Activated CD4-positive, alpha-beta memory T cell treated with anti-CD3 and anti-CD28 coated beads, Interleukin-2, amount 10 ng/mL, durations not matched to agents 7 days and 5 days (primary cell): ENCODE data around the gene SPIB. TPM values are rescaled to one million over a fixed set of nuclear protein-coding genes. Genes with fewer than 3 reads are reported as not detected.
"Not testable (repeated sequence)": the region's sequence is repeated elsewhere in the genome, so short reads cannot be mapped to it uniquely, and the experiment has no call there.

ENCODE experiments used
- CTCF ChIA-PET: fragments of 350-600 bp; sonication (Branson Sonifier 250); formaldehyde crosslinking; loops from one replicate; lab custom pipeline; 2021; ENCODE audit warnings: antibody characterized with exemption, inconsistent platforms; lab: Charles Lee
- POLR2A ChIA-PET: fragments of 350-600 bp; sonication (Branson Sonifier 250); formaldehyde crosslinking; loops from one replicate; lab custom pipeline; 2021; ENCODE audit warnings: antibody characterized with exemption; lab: Charles Lee
- DNase-seq: peaks from one replicate; pipeline ENCODE4 v3.0.0-alpha.2; 2020
- H3K27ac Mint-ChIP-seq: one replicate; pipeline ENCODE4 v1.8.0; 2021; ENCODE audit warnings: mild to moderate bottlenecking, mixed read lengths
- H3K27me3 Mint-ChIP-seq: one replicate; pipeline ENCODE4 v1.8.0; 2021; ENCODE audit warnings: mixed read lengths
- H3K36me3 Mint-ChIP-seq: one replicate; pipeline ENCODE4 v1.8.0; 2021; ENCODE audit warnings: low read depth, mixed read lengths
- H3K4me1 Mint-ChIP-seq: one replicate; pipeline ENCODE4 v1.8.0; 2021; ENCODE audit warnings: mixed read lengths
- H3K4me3 Mint-ChIP-seq: one replicate; pipeline ENCODE4 v1.8.0; 2021; ENCODE audit warnings: mild to moderate bottlenecking, mixed read lengths
- H3K9me3 Mint-ChIP-seq: one replicate; pipeline ENCODE4 v1.8.0; 2021; ENCODE audit warnings: mixed read lengths
- total RNA-seq, 2 experiments: library from RNA; stranded (reverse); gene quantifications; one replicate each; pipeline ENCODE4 v1.2.3, GENCODE V29; 2021

Gene SPIB
- total RNA-seq, 2 experiments from 2014 or later: 0.18 TPM; not detected in 1

- Mint-ChIP-seq H3K27ac (no peak overlapping the region), H3K36me3 (no peaks in the 10 kb centered on the region), H3K9me3 (no peaks in the 10 kb centered on the region), H3K4me3 (no peak overlapping the region), H3K27me3 (peaks cover 16% of the 10 kb centered on the region), H3K4me1 (peaks cover 16% of the 10 kb centered on the region)
- ChIA-PET CTCF (interaction anchor here (1.0 to 2.0 kb wide), 3 partner anchors 97 to 102 kb away, joined by 3 to 20 read pairs (median 3); no protein-coding TSS in a partner anchor), POLR2A (interaction anchor here (0.9 to 1.6 kb wide), 3 partner anchors 28 to 91 kb away, joined by 4 to 7 read pairs (median 4); partner anchors contain the start of genes MYBPC2 and NR1H2)
- no peak for DNase-seq
These were observed 40.9 kb downstream of the SPIB start for GRCh38 chr19:50459638-50460037.

GRCh38 chr19:50460161-50460765 is 41.5 kb downstream of the SPIB start:
- Mint-ChIP-seq H3K9me3 (no peaks in the 10 kb centered on the region), H3K27ac (peak overlapping the region; percentile 19), H3K4me3 (no peak overlapping the region), H3K36me3 (no peaks in the 10 kb centered on the region), H3K4me1 (peaks cover 16% of the 10 kb centered on the region), H3K27me3 (peaks cover 16% of the 10 kb centered on the region)
- CTCF ChIA-PET: interaction anchor here (0.6 to 2.0 kb wide), 11 partner anchors 10 to 103 kb away, joined by 3 to 20 read pairs (median 3); partner anchors contain the start of genes NR1H2 and POLD1
- POLR2A ChIA-PET: interaction anchor here (0.9 to 1.8 kb wide), 6 partner anchors 13 to 92 kb away, joined by 3 to 7 read pairs (median 4); partner anchors contain the start of genes JOSD2, MYBPC2, NR1H2 and POLD1
- DNase-seq: peak; percentile 22

- Mint-ChIP-seq H3K4me3 (no peak overlapping the region), H3K27ac (no peak overlapping the region), H3K4me1 (peaks cover 16% of the 10 kb centered on the region), H3K36me3 (no peaks in the 10 kb centered on the region), H3K27me3 (peaks cover 16% of the 10 kb centered on the region), H3K9me3 (no peaks in the 10 kb centered on the region)
- ChIA-PET CTCF (interaction anchor here (0.5 to 2.1 kb wide), 10 partner anchors 11 to 104 kb away, joined by 3 to 20 read pairs (median 4); partner anchors contain the start of genes NR1H2 and POLD1), POLR2A (interaction anchor here (1.1 to 1.8 kb wide), 5 partner anchors 12 to 93 kb away, joined by 3 to 7 read pairs (median 3); partner anchors contain the start of genes JOSD2, MYBPC2 and POLD1)
- DNase-seq: peak; percentile 74
These were observed 42.5 kb downstream of the SPIB start for GRCh38 chr19:50461066-50461875.

- peaks cover 16% of the 10 kb centered on the region for H3K4me1 Mint-ChIP-seq
- no peak overlapping the region for H3K4me3 Mint-ChIP-seq
- ChIA-PET POLR2A (interaction anchor here (0.9 kb wide), 1 partner anchor 20 kb away, joined by 3 read pairs; no protein-coding TSS in a partner anchor), CTCF (interaction anchor here (0.7 to 2.1 kb wide), 3 partner anchors 95 to 228 kb away, joined by 3 to 7 read pairs (median 4); no protein-coding TSS in a partner anchor)
- no peaks in the 10 kb centered on the region for H3K9me3 Mint-ChIP-seq
- no peaks in the 10 kb centered on the region for H3K36me3 Mint-ChIP-seq
- no peak for DNase-seq
- no peak overlapping the region for H3K27ac Mint-ChIP-seq
- H3K27me3 Mint-ChIP-seq: peaks cover 8% of the 10 kb centered on the region
These were observed 44.2 kb downstream of the SPIB start for GRCh38 chr19:50462970-50463369.

- POLR2A ChIA-PET: no interaction called here
- Mint-ChIP-seq H3K9me3 (no peaks in the 10 kb centered on the region), H3K27ac (no peak overlapping the region), H3K4me3 (no peak overlapping the region), H3K4me1 (peaks cover 16% of the 10 kb centered on the region), H3K36me3 (no peaks in the 10 kb centered on the region), H3K27me3 (peaks cover 3% of the 10 kb centered on the region)
- no peak for DNase-seq
- CTCF ChIA-PET: interaction anchor here (0.6 kb wide), 1 partner anchor 133 kb away, joined by 3 read pairs; no protein-coding TSS in a partner anchor
These were observed 45.6 kb downstream of the SPIB start for GRCh38 chr19:50464348-50464747.

- H3K9me3 Mint-ChIP-seq: no peaks in the 10 kb centered on the region
- ChIA-PET CTCF (no interaction called here), POLR2A (interaction anchor here (1.6 kb wide), 1 partner anchor 81 kb away, joined by 3 read pairs; the partner anchor contains the start of gene POLD1)
- H3K4me3 Mint-ChIP-seq: no peak overlapping the region
- H3K27me3 Mint-ChIP-seq: peaks cover 3% of the 10 kb centered on the region
- H3K27ac Mint-ChIP-seq: no peak overlapping the region
- H3K4me1 Mint-ChIP-seq: peaks cover 12% of the 10 kb centered on the region
- H3K36me3 Mint-ChIP-seq: no peaks in the 10 kb centered on the region
- DNase-seq: no peak
These were observed 46.3 kb downstream of the SPIB start for GRCh38 chr19:50465000-50465399.

GRCh38 chr19:50465986-50466705 is 47.4 kb downstream of the SPIB start:
- no peak for DNase-seq
- POLR2A ChIA-PET: interaction anchor here (1.6 kb wide), 1 partner anchor 82 kb away, joined by 3 read pairs; the partner anchor contains the start of gene POLD1
- Mint-ChIP-seq H3K27me3 (peaks cover 3% of the 10 kb centered on the region), H3K27ac (no peak overlapping the region), H3K36me3 (no peaks in the 10 kb centered on the region), H3K4me3 (no peak overlapping the region), H3K4me1 (peaks cover 4% of the 10 kb centered on the region), H3K9me3 (no peaks in the 10 kb centered on the region)
- CTCF ChIA-PET: no interaction called here

- H3K27me3 Mint-ChIP-seq: peaks cover 3% of the 10 kb centered on the region
- no peaks in the 10 kb centered on the region for H3K36me3 Mint-ChIP-seq
- ChIA-PET POLR2A (interaction anchor here (1.6 kb wide), 1 partner anchor 83 kb away, joined by 3 read pairs; the partner anchor contains the start of gene POLD1), CTCF (no interaction called here)
- no peak for DNase-seq
- no peak overlapping the region for H3K4me3 Mint-ChIP-seq
- H3K9me3 Mint-ChIP-seq: no peaks in the 10 kb centered on the region
- H3K27ac Mint-ChIP-seq: no peak overlapping the region
- H3K4me1 Mint-ChIP-seq: no peaks in the 10 kb centered on the region
These were observed 47.9 kb downstream of the SPIB start for GRCh38 chr19:50466706-50467039.

- H3K27ac Mint-ChIP-seq: no peak overlapping the region
- H3K9me3 Mint-ChIP-seq: no peaks in the 10 kb centered on the region
- H3K4me1 Mint-ChIP-seq: no peaks in the 10 kb centered on the region
- peaks cover 3% of the 10 kb centered on the region for H3K27me3 Mint-ChIP-seq
- ChIA-PET CTCF (no interaction called here), POLR2A (no interaction called here)
- no peak for DNase-seq
- no peak overlapping the region for H3K4me3 Mint-ChIP-seq
- no peaks in the 10 kb centered on the region for H3K36me3 Mint-ChIP-seq
These were observed 48.8 kb downstream of the SPIB start for GRCh38 chr19:50467566-50467965.

GRCh38 chr19:50468818-50469217 is 50.1 kb downstream of the SPIB start:
- Mint-ChIP-seq H3K27ac (no peak overlapping the region), H3K27me3 (no peaks in the 10 kb centered on the region), H3K4me3 (no peak overlapping the region), H3K4me1 (no peaks in the 10 kb centered on the region), H3K36me3 (no peaks in the 10 kb centered on the region), H3K9me3 (no peaks in the 10 kb centered on the region)
- POLR2A ChIA-PET: no interaction called here
- CTCF ChIA-PET: interaction anchor here (0.6 kb wide), 1 partner anchor 1188 kb away, joined by 3 read pairs; no protein-coding TSS in a partner anchor
- DNase-seq: no peak

- CTCF ChIA-PET: interaction anchor here (0.6 to 2.1 kb wide), 4 partner anchors 12 to 104 kb away, joined by 3 to 8 read pairs (median 4); no protein-coding TSS in a partner anchor
- DNase-seq, H3K9me3 Mint-ChIP-seq, H3K27me3 Mint-ChIP-seq, H3K27ac Mint-ChIP-seq, H3K4me3 Mint-ChIP-seq: not testable (repeated sequence)
- POLR2A ChIA-PET: interaction anchor here (0.8 kb wide), 1 partner anchor 12 kb away, joined by 3 read pairs; no protein-coding TSS in a partner anchor
- Mint-ChIP-seq H3K36me3 (peaks cover 13% of the 10 kb centered on the region), H3K4me1 (peaks cover 19% of the 10 kb centered on the region)
These were observed 54.6 kb downstream of the SPIB start for GRCh38 chr19:50473336-50473735.

GRCh38 chr19:50475101-50475568 is 56.4 kb downstream of the SPIB start:
- Mint-ChIP-seq H3K27ac (no peak overlapping the region), H3K36me3 (peaks cover 21% of the 10 kb centered on the region), H3K9me3 (no peaks in the 10 kb centered on the region), H3K4me1 (peaks cover 23% of the 10 kb centered on the region), H3K4me3 (peak overlapping the region; percentile 63), H3K27me3 (no peaks in the 10 kb centered on the region)
- no peak for DNase-seq
- CTCF ChIA-PET: interaction anchor here (2.1 kb wide), 1 partner anchor 14 kb away, joined by 8 read pairs; no protein-coding TSS in a partner anchor
- POLR2A ChIA-PET: interaction anchor here (0.6 to 1.1 kb wide), 2 partner anchors 12 to 37 kb away, joined by 3 read pairs; partner anchors contain the start of gene JOSD2
